ENCODE measurements around the gene ITFG2.

Gene ITFG2

DNA sequence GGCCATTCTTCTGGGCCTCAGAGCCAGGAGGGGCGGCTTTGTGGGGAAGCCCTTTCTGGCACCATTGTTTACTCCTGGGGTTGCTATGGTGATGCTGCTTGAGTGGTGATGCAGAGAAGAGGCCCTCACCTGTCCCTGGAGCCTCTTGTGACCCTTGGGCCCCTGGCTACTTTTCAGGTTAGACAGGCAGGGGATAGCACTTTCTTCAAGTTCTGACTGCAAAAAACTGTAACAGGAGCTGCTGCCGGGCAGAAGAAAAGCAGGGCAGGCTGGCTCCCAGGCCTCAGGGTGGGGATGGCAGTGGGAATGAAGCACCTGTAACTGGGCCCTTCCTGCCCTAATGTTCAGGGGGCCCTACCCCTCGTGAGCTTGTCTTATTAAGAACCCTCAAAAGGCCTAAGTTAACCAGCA is 44.6 kb downstream of the ITFG2 start, which contains the start of gene TEX52:
Gene TEX52, minus strand, starts transcription at position 19 of the 411 bp plus-strand sequence. Its CDS starts 13 bp downstream, at position 6.
- H3K4me3 ChIP-seq (ENCODE audit: low read length) = no peak within 1 kb of the TSS
- H3K4me1 ChIP-seq (ENCODE audit: low read length) = no peaks in the 10 kb centered on the region
- no peak within 1 kb of the TSS for H3K4me2 ChIP-seq (ENCODE audit: low read length)
- H2AFZ ChIP-seq (ENCODE audit: low read depth, low read length) = no peak within 1 kb of the TSS
- H4K20me1 ChIP-seq (ENCODE audit: insufficient read depth, low read length) = no peaks in the 10 kb centered on the region
- H3K36me3 ChIP-seq (replicated peaks; ENCODE audit: low read depth, low read length) = peaks cover 36% of the 10 kb centered on the region
- TF ChIP-seq EZH2phosphoT487 (IDR thresholded peaks at IDR 0.05; ENCODE audit: low read depth) = no peak
- no peak for TF ChIP-seq CTCF (IDR thresholded peaks at IDR 0.05; ENCODE audit: low read depth, low read length)
- no peaks in the 10 kb centered on the region for H3K9me3 ChIP-seq (ENCODE audit: insufficient read depth, low read length)
- no peak within 1 kb of the TSS for H3K9ac ChIP-seq (ENCODE audit: low read length)
- no peaks in the 10 kb centered on the region for H3K27me3 ChIP-seq (ENCODE audit: low read depth, low read length)
- H3K79me2 ChIP-seq (ENCODE audit: low read length) = no peaks in the 10 kb centered on the region
- H3K27ac ChIP-seq (ENCODE audit: low read length) = no peak within 1 kb of the TSS

DNA sequence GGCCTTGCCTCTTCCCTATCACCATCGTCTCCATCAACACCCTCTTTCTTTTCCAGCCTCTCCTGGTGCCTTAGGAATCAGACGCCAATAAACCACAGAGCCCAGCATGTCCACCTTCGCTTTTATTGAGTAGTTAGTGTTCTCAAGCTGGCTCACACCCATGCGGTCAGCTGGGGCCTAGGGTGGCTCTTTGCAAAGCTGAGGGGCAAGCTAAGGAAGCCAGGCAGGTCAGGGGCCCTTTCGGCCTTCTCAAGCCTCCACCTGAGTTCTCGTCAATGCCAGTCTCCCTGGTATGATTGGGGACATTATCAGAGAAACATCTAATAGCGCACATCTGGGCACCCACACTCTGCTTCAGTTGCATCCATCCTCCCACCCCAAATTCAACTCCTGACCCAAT is 45.1 kb downstream of the ITFG2 start:
- Histone ChIP-seq H3K79me2 (ENCODE audit: low read length) (no peaks in the 10 kb centered on the region), H3K4me2 (ENCODE audit: low read length) (no peak overlapping the region), H3K27ac (ENCODE audit: low read length) (no peak overlapping the region), H3K9me3 (ENCODE audit: insufficient read depth, low read length) (no peaks in the 10 kb centered on the region), H3K9ac (ENCODE audit: low read length) (no peak overlapping the region), H4K20me1 (ENCODE audit: insufficient read depth, low read length) (no peaks in the 10 kb centered on the region), H3K4me1 (ENCODE audit: low read length) (no peaks in the 10 kb centered on the region), H3K27me3 (ENCODE audit: low read depth, low read length) (no peaks in the 10 kb centered on the region), H2AFZ (ENCODE audit: low read depth, low read length) (no peak overlapping the region), H3K4me3 (ENCODE audit: low read length) (no peak overlapping the region), H3K36me3 (replicated peaks; ENCODE audit: low read depth, low read length) (peaks cover 36% of the 10 kb centered on the region)
- TF ChIP-seq EZH2phosphoT487 (IDR thresholded peaks at IDR 0.05; ENCODE audit: low read depth) (no peak), CTCF (IDR thresholded peaks at IDR 0.05; ENCODE audit: low read depth, low read length) (no peak)

DNA sequence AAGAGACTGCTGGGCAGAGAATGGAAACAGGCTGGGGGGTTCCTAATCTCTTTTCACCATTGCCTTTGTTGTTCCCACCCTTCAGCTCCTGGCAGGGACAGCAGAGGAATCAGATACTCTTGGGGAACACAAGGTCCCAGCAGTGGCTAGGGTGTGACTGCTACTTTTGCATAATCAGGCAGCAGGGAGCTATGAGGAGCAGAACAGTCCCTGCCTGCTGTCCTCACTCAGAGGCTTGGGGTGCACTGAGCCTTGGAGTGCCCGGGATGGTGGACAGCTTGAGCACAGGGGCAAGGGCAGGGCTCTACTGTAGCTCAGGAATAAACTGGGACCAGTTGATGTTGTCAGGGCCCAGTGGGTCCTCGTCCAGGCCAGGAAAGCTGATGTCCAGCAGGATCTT is 45.9 kb downstream of the ITFG2 start:
- Histone ChIP-seq H2AFZ (ENCODE audit: low read depth, low read length) (no peak overlapping the region), H3K27me3 (ENCODE audit: low read depth, low read length) (no peaks in the 10 kb centered on the region), H3K36me3 (replicated peaks; ENCODE audit: low read depth, low read length) (peaks cover 41% of the 10 kb centered on the region), H3K4me3 (ENCODE audit: low read length) (no peak overlapping the region), H3K27ac (ENCODE audit: low read length) (no peak overlapping the region), H3K4me2 (ENCODE audit: low read length) (no peak overlapping the region), H3K9me3 (ENCODE audit: insufficient read depth, low read length) (no peaks in the 10 kb centered on the region), H3K4me1 (ENCODE audit: low read length) (no peaks in the 10 kb centered on the region), H4K20me1 (ENCODE audit: insufficient read depth, low read length) (no peaks in the 10 kb centered on the region), H3K79me2 (ENCODE audit: low read length) (no peaks in the 10 kb centered on the region), H3K9ac (ENCODE audit: low read length) (no peak overlapping the region)
- TF ChIP-seq EZH2phosphoT487 (IDR thresholded peaks at IDR 0.05; ENCODE audit: low read depth) (no peak), CTCF (IDR thresholded peaks at IDR 0.05; ENCODE audit: low read depth, low read length) (no peak)

DNA sequence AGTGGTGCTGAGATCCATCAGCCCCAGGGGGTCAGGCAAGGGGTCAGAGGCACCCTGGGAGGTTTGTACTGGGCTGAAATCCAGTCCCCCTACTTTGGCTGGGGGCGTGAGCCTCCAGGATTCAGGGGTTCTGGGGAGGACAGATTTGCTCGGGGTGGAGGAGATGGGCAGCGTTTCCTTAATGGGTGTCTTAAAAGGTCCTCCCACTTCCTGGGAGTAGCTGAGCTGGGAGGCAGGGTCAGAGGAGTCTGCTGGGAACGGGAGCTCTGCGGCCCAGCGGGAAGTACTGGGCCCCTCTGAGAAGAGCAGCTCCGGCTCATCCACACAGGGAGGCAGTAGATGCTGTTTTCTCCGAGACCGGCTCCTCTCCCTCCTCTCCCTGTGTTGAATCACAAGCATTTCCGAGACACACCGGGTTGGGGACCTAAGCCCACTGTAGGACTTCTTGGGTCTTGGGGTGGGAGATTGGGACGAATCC is 46.5 kb downstream of the ITFG2 start:
- H3K4me3 ChIP-seq (ENCODE audit: low read length) = no peak overlapping the region
- H3K4me1 ChIP-seq (ENCODE audit: low read length) = no peaks in the 10 kb centered on the region
- H3K27ac ChIP-seq (ENCODE audit: low read length) = no peak overlapping the region
- H2AFZ ChIP-seq (ENCODE audit: low read depth, low read length) = no peak overlapping the region
- H3K79me2 ChIP-seq (ENCODE audit: low read length) = no peaks in the 10 kb centered on the region
- no peak overlapping the region for H3K4me2 ChIP-seq (ENCODE audit: low read length)
- no peaks in the 10 kb centered on the region for H3K9me3 ChIP-seq (ENCODE audit: insufficient read depth, low read length)
- H3K9ac ChIP-seq (ENCODE audit: low read length) = no peak overlapping the region
- H4K20me1 ChIP-seq (ENCODE audit: insufficient read depth, low read length) = no peaks in the 10 kb centered on the region
- H3K27me3 ChIP-seq (ENCODE audit: low read depth, low read length) = no peaks in the 10 kb centered on the region
- TF ChIP-seq CTCF (IDR thresholded peaks at IDR 0.05; ENCODE audit: low read depth, low read length) (no peak), EZH2phosphoT487 (IDR thresholded peaks at IDR 0.05; ENCODE audit: low read depth) (no peak)
- peaks cover 42% of the 10 kb centered on the region for H3K36me3 ChIP-seq (replicated peaks; ENCODE audit: low read depth, low read length)

Data from OCI-LY3 (cell line).